T-helper 9 cell (primary cell): ENCODE data around the gene POMC.
"Not testable (repeated sequence)": the region's sequence is repeated elsewhere in the genome, so short reads cannot be mapped to it uniquely, and the experiment has no call there.

Experiments used
- DNase-seq: peaks from one replicate; pipeline ENCODE4 v3.0.0-alpha.2; 2020
- total RNA-seq, 2 donors: gene quantifications; one replicate each; lab custom pipeline; 2026; lab: John Stamatoyannopoulos, UW

The POMC gene
- total RNA-seq, result 3.4 to 13.8 reads per million in 2 donors

DNA sequence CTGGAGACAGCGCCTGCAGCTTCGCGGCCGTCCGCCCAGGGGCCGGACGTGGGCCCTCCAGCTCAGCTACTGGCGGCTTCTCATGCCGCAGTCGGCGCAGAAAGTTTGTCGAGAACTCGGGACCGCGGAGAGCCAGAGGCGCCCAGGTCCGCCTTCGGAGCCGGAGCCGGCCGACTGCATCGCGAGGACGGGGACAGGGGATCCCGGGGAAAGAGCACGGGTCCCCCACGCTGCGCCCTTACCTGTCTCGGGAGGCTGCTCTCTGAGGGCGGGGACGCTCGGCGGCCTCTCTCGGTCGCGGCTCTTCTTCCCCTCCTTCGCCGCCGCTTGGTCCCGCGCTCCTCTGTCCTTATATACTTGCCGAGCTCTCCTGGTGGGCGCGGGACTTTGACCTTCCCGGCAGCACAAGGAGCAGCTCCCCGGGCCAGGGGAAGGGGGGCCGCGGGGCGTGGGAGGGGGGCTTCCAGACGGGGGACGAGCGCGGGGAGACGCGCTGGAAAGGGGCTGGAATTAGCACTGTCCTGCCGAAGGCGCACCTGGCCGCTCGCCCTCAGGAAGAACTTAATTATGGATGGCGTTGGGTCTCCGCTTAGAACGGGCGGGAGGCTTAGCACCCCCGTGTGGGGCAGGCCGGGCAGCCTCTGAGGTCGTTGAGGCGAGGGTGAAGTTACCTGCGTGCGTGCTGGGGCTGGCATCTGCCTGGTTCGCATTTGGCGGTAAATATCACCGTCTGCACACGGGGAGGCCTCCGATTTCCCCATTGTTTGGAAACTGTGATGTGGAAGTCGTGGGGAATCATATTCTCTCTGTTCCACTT, at the start of gene POMC:
POMC (minus strand) TSS at position 325 of the 817 bp plus-strand sequence. CDS start 3,808 bp downstream, outside the sequence.
- DNase-seq, result peak; percentile 16

DNA sequence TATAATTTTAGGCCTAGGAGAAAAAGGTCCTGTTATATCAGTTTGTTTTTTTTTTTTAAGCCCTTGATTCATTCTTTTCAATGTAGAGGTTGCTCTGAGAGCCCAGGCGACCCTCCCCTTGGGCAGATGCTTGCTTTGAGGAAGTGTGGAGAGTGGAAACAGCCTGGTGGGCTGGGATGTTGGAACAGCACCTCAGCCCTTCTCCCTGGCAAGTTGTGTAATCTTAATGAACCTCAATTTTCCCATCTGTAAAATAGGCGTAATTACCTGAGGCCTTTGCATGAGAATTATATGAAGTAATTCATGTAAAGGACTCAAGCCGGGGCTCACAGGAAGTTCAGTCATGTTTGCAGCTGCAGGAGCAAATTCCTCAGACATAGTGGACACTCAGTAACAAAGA, 49.7 kb upstream of the POMC start:
- DNase-seq, result no peak

DNA sequence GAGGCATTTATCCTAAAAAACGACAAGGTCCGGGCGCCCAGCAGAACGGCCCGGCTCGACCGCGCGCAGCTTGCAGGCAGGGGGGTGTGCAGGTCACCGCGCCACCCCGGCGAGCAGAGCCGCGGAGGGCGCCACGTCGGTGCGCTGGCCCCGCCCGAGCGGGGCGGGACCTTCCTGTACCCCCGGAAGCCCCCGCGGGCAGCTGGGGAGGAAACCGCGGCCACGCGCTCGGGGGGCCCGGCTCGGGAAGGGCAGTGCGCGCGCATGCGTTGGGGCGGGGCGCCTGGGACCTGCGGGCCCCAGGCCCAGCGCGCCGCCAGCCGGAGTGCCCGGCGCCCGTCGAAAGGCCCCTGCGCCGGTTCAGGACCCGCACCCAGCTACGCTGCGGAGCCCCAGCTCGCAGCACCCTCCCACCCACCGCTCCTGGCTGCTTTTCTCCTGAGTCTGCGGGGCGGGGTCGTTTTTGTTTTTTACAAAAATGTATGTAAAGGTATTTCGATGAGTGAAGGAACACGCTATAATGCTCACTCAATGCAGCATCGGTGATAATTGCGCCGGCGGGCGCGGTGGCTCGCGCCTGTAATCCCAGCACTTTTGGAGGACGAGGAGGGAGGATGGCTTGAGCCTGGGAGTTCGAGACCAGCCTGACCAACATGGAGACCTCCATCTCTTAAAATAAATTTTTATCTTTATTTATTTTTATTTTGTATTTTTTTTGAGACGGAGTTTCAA, 47.7 kb upstream of the POMC start:
- DNase-seq, result peak; percentile 71

DNA sequence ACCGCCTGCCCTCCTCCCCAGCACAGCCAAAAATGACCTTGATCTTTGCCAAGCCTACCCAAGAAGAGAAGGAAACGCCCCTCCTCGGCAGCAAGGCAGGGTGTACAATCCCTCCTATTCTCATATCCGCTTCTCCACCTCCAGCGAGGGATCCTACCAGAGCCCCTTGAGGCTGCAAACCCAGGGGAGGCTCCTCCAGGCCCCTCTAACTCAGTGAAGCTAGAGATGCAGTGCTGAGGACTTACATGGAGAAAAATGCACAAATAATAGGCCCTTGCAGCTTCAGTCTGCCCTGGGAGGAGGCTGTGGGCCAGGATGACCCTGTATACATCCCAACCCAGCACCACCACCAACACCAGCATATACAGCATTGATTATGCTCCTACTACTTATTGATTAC, 46.9 kb upstream of the POMC start:
- no peak for DNase-seq

DNA sequence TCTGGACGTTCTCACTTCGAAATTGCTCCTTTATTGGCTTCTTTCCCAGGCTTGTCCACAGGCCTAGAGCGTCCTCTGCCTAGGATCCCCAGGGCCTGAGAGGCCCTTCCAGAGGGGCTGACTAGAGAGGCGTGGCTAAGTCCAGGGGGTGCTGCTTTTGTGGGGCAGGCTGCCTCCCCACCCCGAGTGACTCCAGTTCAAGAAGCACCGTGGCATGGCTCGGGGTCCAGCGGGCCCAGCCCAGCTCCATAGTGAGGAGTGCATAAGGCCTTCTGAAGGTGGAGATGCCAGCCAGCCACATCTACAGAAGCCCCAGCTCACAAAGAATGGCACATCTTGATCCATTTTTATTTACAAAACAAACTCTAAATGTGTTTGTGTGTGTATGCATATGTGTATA, 44.8 kb upstream of the POMC start:
- DNase-seq, result no peak

DNA sequence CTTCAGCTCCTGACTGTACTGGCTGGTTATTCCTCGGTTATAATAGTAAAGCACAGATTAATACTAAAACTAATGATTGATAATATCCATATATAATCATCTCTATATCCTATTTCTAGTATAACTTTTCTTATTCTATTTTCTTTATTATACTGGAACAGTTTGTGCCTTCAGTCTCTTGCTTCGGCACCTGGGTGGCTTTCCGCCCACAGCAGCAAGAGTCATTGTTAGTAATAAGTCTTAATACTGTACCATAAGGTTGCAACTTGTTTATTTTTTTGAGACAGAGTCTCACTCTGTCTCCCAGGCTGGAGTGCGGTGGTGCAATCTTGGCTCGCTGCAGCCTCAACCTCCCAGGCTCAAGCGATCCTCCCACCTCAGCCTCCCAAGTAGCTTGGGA, 42.5 kb upstream of the POMC start:
- DNase-seq, result not testable (repeated sequence)

DNA sequence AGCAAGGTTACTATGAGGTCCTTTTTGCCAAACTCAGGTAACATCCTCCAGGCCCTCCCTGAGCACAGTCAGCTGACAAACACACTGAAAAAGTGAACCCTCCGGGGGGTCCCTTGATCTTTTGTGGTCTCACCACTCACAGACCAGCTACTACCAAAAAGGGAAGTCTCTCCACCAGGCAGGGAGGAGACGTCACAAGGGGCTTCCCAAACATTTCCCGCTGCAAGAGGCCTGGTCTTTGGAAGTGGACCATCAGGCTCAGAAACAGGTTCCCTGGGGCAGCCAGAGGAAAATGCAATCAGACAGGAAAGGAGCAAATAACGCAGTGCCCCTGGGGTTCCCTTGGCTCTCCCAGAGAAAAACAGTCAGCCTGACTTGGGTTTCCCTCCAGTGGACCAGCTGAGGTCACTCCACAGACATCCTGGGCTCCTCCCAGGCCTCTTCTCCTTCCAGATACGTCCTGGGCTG, 38.7 kb upstream of the POMC start:
- no peak for DNase-seq

DNA sequence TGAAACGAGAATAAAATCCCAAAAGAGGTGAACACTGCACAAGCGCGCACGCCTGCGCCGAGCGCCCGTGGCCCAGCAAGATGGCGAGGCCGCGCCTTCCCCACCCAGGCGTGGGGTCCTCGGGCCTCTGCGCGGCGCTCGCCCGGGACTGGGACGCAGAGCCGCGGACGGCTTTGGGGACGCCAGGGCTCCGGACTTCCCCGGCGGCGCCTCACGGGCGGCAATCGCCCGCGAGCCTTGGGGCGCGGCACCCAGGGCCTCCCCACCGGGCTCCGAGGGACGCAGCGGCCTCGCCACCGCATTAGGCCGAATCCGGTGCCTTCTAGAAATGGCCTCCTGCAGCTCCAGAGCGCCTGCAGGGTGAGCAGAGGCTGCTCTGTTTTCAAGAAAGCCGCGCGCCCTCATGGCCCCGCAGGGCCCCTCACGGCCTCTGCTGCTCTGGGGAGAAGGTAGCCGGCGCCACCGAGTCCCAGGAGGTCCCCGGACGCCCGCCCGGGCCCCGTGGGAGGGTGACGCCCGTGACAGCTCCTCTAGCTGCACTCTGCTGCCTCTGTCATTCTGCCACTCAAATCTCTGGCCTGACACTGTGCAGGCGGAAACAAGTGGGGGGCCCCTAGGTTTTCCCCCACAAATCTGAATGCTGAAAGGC, 35.9 kb upstream of the POMC start:
- no peak for DNase-seq

DNA sequence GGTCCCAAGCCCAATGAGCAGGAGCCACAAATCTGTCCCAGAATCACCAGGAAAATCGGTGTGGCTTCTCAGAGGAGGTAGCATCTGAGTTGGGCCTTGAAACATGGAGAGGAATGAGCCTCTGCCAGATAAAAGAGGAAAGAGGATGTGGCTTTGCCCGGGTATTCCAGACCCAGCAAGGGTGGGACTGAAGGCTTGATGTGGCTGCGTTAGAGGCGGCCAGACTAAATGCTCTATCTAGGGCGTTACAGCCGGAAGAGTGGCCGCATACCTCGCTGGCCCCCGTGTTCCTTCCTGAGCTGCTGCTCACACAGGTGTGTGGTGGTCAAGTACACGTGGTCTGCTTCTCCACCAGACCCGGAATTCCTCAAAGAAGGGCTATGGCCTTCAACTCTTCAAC, 33.9 kb upstream of the POMC start:
- no peak for DNase-seq

DNA sequence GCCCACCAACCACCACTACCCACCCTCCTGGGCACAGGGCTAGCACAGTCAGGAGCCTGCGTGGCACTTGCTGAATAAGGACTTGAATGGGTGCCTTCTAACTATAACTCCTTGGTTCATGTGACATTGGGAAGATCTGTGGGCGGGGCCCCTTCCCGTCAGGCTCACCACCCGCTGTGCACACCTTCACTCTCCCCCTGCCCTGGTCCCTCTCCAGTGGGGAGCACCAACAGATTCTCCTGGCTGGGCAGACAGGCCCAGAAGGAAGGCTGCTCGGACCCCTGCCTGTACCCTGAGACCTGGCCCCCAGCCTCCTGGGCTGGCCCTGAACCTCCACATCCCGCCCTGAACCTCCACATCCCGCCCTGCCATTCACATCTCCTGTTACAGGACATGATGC, 33.4 kb upstream of the POMC start:
- DNase-seq, result no peak

DNA sequence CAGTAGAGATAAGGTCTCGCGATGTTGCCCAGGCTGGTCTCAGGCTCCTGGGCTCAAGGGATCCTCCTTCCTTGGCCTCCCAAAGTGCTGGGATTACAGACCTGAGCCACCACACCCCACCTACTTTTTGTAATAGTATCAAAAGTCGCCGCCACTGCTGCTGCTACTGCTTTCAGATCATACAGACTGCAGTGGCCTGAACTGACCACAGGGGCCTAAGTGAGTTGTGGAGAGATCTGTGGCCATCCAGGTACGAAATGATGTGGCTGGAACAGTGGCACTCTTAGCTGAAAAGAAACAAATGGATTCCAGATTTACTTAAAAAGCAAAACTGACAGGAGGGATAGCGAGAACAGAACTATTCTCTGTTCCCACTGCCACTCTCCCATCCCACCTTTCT, 32.9 kb upstream of the POMC start:
- no peak for DNase-seq

DNA sequence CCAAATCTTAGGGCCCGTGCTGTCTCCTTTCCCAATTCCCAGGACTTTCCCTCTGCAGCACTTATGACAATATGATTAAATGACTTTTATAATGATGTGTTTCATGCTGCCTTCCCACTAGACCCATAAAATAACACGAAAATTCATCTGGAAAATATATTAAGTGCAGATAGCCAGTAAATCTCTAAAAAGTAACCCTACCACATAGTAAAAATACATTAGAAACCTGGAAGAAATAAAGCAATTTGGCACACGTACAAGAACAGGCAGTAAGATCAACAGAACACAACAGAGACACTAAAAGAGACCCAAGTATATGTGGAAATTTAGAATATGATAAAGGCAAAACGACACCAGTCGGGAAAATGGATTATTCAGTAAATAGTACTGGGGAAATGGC, 30.2 kb upstream of the POMC start:
- DNase-seq, result no peak

DNA sequence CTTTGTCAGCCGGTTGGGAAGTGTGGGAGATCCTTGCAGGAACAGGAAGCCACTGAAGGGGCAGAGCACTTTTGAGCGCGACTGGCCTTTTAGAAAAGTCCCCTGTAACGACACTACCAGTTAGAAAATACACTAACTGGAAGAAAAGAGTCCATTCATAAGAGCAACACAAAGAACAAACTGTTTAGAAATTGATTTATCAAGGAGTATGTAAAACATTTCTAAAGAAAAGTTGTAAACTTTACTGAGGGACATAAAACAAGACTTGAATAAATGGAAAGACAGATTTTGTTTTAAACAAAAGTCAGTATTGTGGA, 29.8 kb upstream of the POMC start:
- DNase-seq, result no peak

DNA sequence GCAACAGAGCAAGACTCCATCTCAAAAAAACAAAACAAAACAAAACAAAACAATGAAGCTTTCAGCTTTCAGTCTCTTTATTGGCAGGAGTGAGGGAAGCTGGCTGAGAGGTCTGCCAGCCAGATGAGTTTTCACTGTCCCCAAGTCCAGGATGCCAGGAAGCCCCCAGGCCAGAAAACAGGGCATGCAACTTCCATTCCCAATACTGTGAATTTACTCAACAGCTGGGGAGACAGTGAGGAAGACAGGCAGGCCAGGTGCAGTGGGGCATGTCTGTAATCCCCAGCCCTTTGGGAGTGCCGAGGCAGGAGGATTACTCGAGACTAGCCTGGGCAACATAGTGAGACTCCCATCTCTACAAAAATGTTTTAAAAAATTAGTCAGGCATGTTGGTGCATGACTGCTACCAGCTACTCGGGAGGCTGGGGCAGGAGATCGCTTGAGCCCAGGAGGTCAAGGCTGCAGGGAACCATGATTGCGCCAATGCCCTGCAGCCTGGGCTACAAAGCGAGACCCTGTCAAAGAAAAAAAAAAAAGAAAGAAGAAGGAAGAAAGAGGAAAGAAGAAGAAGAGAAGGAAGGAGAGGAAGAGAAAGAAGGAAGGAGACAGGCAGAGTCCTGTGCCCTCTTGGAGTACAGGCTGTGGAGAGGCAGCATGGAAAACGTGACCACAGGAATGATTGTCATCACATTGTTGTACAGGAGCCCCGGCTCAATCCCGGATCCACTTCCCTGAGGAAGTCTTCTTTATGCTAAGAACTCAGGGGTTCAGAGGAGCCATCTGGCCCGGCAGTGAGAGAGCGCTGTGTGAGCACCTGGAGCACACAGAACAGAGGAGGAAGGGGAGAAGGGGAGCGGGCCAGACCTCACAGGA, 29.2 kb upstream of the POMC start:
- DNase-seq, result no peak

DNA sequence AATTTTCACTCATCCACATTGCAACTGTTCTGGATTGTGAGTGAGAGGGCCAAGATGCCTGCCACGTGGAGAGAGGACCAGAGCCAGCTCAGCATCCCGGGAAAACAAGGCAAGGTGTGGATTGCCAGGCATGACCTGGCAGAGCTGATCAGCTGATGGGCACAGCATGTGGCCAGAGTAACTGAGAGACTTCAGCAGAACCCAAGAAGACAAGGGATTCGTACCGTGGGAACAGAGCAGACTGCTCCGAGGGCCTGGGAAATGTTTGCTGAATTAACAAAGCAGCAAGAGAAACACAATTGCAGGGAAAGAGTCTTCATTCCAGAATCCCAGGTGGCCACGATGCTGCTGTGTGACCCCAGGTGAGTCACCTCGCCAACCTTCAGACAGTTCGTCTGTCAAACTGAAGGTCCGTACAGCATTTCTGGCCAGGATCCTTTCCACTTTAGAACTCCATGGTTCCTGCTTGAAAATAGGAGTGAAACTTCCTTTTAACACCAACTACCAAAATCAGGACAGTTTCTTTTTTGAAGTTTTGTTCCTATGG, 26.3 kb upstream of the POMC start:
- no peak for DNase-seq

DNA sequence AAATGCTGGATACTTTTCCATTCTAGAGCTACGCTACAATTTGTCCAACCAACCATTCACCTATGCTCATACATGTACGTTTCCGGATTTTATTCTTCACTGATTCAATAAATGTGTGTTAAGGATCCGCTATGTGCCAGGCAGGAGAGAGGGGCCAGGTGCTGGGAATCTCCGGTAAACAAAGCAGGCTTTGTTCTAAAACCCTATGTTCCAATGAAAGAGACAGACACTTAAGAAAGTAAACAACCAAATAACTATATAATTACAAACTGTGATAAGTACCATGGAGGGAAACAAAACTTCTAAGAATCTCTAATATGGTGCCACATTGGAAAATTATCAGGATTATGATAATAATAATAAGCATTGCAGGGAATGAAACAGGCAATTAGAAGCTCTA, 22.2 kb upstream of the POMC start:
- no peak for DNase-seq

DNA sequence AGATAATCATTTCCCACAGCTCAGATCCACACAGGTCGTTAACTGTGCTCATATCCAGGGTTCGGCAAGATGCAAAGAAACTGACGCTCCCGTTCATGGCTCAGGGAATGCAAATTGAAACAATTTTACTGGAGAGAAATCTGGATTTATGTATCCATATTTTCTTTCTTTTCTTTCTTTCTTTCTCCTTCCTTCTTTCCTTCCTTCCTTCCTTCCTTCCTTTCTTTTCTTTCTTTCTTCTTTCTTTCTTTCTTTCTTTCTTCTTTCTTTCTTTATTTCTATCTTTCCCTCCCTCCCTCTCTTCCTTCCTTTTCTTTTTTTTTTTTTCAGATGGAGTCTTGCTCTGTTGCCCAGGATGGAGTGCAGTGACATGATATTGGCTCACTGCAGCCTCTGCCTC, 20.0 kb upstream of the POMC start:
- DNase-seq, result no peak

DNA sequence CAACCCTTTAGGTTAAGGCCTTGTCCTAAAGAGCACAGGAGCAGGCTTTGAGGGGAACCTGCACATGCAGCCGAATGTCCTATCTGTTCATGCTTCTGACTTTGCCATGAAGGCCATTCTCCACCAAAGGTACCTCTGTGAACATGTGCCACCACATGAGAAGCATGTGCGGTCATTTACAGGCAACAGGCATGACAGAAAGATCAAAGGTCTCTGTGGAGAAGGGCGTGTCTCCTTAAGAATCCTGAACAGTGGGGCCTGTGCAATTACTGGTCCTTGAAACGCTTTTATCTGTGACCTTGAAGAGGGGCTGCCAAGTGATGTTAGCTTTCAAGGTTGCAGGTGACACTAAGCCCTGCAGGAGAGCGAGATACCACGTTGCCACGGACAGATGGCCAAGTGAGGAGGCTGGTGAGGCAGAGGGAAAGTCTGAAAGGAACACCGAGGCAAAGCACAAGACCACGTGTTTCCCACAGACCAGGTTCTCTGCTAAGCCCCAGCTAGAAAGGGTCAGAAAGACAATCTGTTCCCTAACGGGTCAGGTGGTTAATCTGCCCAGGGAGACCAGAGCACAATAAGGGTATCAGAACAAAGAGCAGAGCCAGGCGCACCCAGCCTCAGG, 19.5 kb upstream of the POMC start:
- no peak for DNase-seq

DNA sequence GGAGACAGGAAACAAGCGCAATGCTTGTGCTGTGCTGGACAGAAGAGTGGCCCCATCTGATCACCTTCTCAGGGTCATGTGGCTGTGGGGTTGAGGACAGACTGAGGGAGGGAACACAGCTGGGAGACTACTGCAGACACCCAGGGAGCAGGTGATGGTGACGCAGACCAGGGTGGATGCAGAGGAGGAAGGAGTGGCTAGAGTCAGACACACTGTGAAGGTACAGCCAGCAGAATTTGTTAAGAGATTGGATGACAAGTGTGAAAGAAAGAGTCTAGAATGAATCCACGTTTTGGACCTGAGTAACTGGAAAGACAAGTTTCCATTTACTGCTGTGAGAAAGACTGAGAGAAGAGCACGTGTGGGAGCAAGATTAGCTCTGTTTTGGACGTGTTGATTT, 15.9 kb upstream of the POMC start:
- no peak for DNase-seq

DNA sequence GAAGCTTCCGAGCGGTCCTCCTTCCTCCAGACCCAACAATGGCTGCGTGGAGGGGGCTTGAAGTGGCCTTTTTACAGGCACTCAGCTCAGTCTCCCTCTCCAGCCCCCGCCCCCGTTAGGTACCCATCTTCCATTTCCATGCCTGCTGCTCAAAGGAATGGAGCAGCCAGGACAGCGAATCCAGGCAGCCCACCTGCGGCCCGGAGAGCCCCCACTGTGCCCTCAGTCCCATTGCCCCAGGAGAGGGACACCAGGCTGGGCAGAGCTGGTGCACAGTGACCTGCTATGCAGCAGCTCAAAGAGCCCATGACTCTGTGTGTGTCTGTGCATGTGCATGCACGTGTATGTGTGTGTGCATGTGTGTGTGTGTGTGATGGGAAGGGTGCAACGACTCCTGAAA, 10.6 kb upstream of the POMC start:
- DNase-seq, result no peak

DNA sequence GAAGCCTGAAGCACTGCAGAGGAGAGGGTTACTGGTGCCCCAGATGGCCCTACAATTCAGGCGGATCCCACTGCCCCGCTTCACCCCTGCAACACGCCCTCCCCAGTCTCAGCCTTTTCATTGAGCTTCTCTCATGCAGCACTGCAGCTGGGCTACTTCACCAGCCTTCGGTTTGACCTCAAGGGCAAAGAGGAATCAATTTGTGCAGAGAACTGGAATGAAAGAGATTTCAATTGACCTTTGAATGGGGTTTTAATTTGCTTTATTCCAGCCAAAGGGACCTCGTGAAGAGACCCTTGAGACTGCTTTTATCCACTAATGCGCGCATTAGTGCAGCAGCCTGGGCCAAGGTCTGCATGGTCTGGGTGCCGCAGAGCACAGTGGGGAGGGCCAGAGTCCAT, 8.8 kb upstream of the POMC start:
- no peak for DNase-seq

DNA sequence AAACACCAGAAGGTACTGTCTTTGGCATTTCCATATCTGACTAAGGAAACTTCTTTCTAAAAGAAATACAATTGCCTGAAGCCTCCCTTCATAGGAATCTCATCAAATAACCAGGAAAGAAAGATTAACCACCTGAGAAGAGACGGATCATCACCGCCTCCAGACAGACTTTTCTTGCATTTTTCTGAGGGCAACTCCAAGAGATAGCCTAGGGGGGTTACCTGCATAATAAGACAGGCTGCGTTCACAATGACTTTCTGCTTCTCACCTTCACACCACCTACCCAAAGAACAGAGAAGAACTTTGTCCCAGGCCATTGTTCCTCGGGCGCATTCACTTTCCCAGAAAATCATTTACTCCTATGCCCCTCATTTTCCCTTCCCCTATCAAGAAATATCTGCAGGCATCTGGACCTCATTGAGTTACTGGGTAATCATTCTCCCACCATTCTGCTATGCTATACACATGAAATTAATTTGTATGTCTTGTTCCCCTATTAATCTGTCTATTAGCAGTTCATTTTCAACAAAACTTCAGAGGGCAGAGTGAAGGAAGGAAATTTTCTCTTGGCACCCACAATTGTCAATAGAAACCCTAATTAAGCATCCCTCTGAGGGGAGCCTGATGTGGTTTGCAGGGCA, 8.3 kb upstream of the POMC start:
- DNase-seq, result no peak
